ENCODE data around the gene C1orf21.
"Not testable (repeated sequence)": the region's sequence is repeated elsewhere in the genome, so short reads cannot be mapped to it uniquely, and the experiment has no call there.

Gene C1orf21

DNA sequence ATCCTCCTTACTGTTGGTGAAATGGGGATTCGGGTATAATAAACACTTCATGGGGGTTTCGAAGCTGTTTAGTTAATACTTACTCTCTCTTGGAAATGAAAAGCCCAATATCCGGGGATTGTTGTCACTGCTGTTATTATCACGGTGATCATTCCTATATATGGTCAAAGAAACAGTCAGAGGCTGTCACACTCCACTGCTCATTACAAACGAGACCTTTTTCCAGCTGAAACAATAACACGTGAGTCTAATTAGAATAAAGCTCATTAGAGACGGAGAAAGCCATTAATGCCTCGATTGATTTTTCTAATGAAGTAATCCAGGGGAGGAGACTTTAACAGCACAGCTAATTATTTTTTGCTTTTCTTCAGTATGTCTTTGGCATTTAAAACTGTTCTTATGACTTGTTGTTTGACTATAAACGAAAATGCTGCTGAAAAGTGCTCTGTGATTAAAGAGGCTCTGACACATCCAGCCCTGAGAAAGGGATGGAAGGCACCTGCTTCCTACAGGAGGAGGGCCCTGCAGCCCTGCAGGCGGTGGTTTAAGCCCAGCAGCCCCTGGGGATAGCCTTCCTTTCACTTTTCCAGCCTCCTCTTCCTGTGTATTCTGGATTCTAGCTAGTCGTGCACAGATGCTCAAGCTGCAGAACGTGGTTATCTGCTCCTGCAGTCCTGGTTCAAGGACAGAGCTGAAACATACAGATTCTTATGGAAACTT, 224.2 kb downstream of the C1orf21 start:
- no peak for DNase-seq

GRCh38 chr1:184612229-184612628, 225.4 kb downstream of the C1orf21 start:
- not testable (repeated sequence) for DNase-seq

GRCh38 chr1:184614667-184615066, 227.8 kb downstream of the C1orf21 start:
- DNase-seq, result no peak

- DNase-seq, result no peak
Observed at GRCh38 chr1:184615301-184615700, 228.5 kb downstream of the C1orf21 start.

DNA sequence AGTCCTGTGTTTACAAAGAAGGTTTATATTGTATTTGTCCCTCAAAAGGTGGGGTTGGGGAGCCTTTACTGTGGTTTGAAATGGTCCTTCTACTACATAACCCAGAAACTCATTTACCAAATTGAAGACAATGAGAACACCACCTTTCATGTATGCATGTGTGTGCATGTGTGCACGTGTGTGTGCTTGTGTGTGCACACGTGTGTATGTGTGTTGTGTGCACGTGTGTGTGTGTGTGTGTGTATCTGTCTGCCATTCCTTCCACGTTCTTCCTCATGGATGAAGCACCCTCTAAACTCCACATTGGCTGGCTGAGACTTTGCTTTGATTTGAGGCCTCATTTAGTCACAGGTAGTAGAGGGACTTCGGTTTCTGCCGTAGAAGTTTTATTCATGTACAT, 229.7 kb downstream of the C1orf21 start:
- no peak for DNase-seq

DNA sequence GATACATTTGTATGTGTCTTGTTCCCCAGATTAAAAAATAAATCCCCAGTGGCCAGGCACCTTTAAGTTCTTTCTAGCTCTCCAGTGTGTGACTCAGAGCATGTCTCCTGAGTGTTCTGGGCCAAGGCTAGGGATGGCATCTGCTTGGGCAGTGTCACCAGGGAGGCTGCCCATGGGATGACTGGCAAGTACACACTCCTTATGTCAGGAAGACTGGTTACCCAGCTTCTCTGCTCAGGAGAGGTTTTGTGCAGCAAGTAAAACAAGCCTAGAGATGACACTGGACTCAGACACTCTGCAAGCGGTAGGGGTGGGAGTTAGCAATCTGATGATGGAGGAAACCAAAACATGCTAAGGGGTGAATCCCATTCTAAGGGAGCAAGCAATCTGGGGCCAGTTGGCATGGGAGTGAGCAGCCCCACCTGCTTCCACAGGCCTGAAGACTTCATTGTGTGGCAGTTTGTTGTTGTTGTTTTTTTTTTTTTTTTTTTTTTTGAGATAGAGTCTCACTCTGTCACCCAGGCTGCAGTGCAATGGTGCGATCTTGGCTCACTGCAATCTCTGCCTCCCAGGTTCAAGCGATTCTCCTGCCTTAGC, 230.7 kb downstream of the C1orf21 start:
- DNase-seq, result no peak

DNA sequence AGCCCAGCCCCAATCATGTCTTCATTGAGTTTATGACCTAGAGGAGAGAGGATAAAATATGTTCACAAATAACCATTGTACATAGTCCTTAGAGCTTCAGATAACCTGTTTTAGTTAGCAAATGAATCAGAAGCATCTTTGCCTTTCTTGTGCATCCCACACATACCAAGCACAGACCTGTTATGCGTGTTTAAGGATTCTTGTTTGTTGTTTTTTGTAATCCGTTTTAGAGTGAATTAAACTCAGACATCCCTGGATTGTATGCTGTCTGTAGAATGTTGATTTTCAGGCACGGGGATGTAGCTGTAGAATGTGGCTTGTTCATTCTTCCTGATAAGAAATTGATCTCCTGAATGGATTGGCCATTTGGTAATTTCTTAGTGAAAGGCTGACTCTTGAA, 232.0 kb downstream of the C1orf21 start:
- no peak for DNase-seq

GRCh38 chr1:184620469-184620868, 233.6 kb downstream of the C1orf21 start:
- no peak for DNase-seq

DNA sequence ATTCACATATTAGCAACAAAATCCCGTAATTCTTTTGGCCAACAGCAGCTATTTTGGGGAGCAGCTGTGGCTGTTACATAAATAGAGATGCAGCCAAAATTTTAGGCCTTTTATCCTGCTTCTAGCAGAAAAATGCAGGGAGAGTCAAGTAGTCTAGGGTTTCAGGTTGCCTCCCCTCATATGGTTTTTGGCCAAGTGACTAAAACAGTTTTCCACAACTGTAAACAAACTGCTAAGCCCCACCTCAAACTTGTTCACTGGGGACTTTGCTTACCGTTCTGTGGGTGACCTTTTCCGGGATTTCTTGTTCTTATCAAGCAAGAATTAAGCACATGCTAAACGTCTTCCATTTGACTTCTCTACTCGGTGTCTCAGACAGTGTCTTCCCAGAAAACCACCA, 234.4 kb downstream of the C1orf21 start:
- DNase-seq, result no peak

- DNase-seq, result no peak
Observed at GRCh38 chr1:184622136-184622823, 235.5 kb downstream of the C1orf21 start.

GRCh38 chr1:184623404-184623803, 236.6 kb downstream of the C1orf21 start:
- no peak for DNase-seq

DNA sequence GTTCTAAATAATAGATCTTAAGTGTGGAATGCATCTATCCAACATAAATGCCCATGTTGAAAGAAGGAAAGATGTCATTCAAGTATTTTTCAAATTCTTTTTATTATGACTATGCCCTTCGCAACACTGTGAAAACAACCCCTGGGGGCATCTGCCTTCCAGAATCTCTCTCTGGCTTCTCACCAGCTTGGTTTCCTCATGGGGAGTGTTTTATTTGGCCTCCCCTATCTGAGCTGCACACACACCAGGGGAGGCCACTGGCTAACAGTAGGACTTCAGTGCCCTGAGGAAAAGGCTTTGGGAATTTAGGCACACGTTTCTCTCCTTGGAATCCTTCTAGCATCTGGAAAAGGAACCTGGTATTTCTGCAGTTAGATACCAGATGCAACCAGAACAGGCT, 237.2 kb downstream of the C1orf21 start:
- no peak for DNase-seq

GRCh38 chr1:184624626-184625025, 237.8 kb downstream of the C1orf21 start:
- no peak for DNase-seq

DNA sequence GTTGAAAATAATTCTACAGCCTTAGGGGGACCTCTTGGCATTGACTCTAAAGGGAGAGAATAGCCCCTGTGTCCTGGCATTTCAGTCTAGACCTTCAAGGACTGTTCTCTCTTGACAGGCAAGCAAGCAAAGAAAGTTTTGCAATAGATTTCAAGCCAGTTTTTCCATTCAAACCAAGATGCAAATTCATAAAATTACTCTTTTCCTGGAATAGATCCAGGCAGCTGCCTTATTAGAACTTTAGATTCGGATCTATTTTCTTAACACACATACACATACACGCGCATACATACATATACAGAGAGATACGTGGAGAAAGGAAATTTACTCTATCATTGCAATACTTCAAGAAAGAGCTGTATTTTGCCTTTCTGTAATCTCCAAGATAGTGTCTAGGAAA, 238.4 kb downstream of the C1orf21 start:
- DNase-seq, result no peak

GRCh38 chr1:184626076-184627006, 239.5 kb downstream of the C1orf21 start:
- no peak for DNase-seq

GRCh38 chr1:184627007-184627341, 240.1 kb downstream of the C1orf21 start:
- no peak for DNase-seq

DNA sequence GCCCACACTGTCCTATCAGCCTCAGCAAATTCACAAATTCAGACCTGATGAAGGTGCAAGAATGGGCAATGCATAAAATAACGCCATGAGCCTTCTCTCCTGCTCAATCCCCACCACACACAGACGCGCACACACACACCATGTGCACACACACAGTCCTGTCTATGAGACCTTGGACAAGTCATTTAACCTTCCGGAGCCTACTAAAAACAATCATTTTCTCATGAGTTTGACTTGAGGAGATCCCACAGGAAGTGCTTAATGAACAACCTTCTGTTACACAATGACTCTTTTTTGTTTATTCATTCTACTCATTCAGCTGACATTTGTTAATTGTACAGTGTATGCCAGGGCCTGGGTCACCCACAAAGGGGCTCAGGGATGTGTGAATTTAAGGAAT, 242.4 kb downstream of the C1orf21 start:
- no peak for DNase-seq

- no peak for DNase-seq
Observed at GRCh38 chr1:184630679-184631060, 243.8 kb downstream of the C1orf21 start.

- no peak for DNase-seq
Observed at GRCh38 chr1:184632415-184633175, 245.8 kb downstream of the C1orf21 start.

GRCh38 chr1:184633785-184634184, 247.0 kb downstream of the C1orf21 start:
- DNase-seq, result no peak

DNA sequence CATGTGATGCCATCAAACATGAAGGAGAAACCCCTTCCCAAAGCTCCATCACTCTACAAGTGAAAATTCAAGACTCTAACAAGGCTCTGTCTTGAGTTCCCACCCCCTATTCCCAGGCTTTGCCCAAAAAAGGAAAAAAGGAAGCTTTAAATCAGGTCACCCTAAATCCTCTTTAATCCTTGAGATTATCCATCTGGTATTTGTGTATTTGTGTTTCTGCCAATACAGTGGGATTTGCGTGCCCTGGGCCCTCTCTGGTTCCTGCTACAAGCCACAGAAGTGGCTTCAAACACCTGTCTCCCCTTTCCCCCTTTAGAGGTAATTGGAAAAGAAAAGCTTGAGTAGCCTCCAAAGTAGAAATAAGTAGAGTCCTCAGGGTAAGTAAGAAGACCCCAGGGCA, 247.5 kb downstream of the C1orf21 start:
- DNase-seq, result no peak

DNA sequence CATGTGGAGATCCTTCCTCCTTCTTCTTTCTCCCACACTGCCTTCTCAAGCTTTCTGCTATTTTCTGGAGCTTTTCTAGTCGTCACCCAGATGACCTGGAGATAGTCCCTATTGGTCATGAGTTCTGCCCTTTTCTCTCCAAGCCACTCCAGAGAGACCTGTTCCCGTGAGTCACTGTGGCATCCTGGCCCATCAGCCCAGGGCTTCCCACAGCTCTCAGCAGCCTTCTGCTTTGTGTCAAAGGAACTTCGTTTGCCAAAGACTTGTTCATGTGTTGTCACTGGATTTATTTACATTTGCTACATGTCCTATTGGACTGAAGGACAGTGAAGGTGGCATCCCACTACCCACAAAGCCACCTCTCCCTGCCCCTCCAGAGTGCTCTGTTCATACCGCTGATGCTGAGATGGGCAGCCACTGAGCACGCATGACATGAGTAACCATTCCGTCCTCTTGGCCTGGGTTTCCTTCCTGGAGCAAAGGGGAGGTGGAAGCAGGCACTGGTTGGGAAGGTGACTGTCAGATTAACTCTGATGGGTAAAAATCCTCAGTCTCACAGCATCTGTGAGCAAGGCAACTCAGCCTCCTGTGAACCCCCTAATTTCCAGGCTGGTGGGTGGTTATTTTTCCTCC, 248.6 kb downstream of the C1orf21 start:
- DNase-seq, result no peak

All from activated CD8-positive, alpha-beta memory T cell treated with anti-CD3 and anti-CD28 coated beads for 24 hours (primary cell).